Measurements from ENCODE around the gene ZNF718. TPM values are rescaled to one million over a fixed set of nuclear protein-coding genes. Genes with fewer than 3 reads are reported as not detected.
A peak's percentile ranks its signal among the peaks of the same experiment; 100 is the strongest.
"Not testable (repeated sequence)": the region's sequence is repeated elsewhere in the genome, so short reads cannot be mapped to it uniquely, and the experiment has no call there.

The ZNF718 gene
- total and polyA plus RNA-seq, 2 donors (not counting 3 experiments of a cell fraction or from before 2014, with no cell fraction given): 0.99 to 12.1 TPM

DNA sequence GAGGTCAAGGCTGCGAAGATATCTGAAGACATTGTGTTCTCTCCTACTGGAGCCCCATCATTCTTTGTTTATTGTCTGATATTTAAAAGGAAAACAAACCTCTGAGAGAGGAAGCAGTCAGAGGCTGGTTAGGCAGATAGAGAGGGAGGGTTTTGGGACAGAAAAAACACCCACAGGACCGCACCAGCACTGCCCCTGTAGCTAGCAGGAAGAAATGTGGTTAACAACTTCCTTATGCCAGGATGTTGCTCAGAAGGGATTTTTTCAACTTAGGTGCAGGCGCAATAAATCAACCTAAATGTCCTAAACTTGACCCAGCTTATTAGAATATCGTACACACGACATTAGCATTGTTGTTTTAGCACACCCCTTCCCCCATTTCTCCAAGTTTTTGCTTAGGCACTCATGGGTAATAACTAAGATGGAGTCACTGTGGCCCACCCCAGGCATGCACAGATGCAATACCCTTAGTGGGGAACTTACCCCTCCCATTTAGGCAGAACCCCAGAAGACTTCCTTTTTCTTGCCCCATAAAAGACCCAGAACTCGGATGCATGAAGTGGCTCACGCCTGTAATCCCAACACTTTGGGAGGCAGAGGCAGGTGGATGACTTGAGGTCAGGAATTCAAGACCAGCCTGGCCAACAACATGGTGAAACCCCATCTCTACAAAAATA is 2.8 kb upstream of the ZNF718 start:
- Histone ChIP-seq H3K27me3 (ENCODE audit: control insufficient read depth in 2 of 2, insufficient read depth in 2 of 2, low read length in 2 of 2) (no peaks in the 10 kb centered on the region), H3K27ac (ENCODE audit: insufficient read depth, low read depth, low read length) (no peak overlapping the region), H3K9ac (replicated peaks; ENCODE audit: extremely low read depth, insufficient read depth, low read length) (no peak overlapping the region), H3K4me3 (replicated peaks in 1 of 3; ENCODE audit: insufficient read depth in 1 of 3, low read depth in 1 of 3, low read length in 3 of 3) (no peak overlapping the region), H3K79me2 (ENCODE audit: control insufficient read depth, insufficient read depth, low read length) (peaks cover 16% of the 10 kb centered on the region), H3K9me1 (replicated peaks; ENCODE audit: control insufficient read depth, extremely low read depth, insufficient read depth, low read length) (no peaks in the 10 kb centered on the region), H3K9me3 (replicated peaks; ENCODE audit: control insufficient read depth, insufficient read depth, low read length) (no peaks in the 10 kb centered on the region), H3K36me3 (ENCODE audit: control insufficient read depth in 2 of 2, extremely low read depth in 1 of 2, insufficient read depth in 2 of 2, low read length in 2 of 2) (no peaks in the 10 kb centered on the region), H3K4me1 (ENCODE audit: control insufficient read depth, extremely low read depth, insufficient read depth, low read length) (peaks cover 7% of the 10 kb centered on the region), H2AFZ (ENCODE audit: low read depth, low read length) (no peak overlapping the region), H3K4me2 (ENCODE audit: insufficient read depth, low read length) (no peak overlapping the region), H4K20me1 (replicated peaks; ENCODE audit: control insufficient read depth, extremely low read depth, insufficient read depth, low read length) (no peaks in the 10 kb centered on the region)
- ChIA-PET CTCF (no interaction called here), POLR2A (no interaction called here)
- BruUV-seq (replicated peaks): no TSS peak
- dilution Hi-C loops (cut with MboI; ENCODE audit: extremely low pct_ligation_motif_present, low sequenced_read_pairs): no loop called here
- FAIRE-seq (no peak), DNase-seq (ENCODE audit: low read depth, low spot score) (no peak)
- TF ChIP-seq POLR2AphosphoS5 (IDR thresholded peaks at IDR 0.05; ENCODE audit: insufficient read depth, low read depth, low read length) (no peak), EZH2 (IDR thresholded peaks at IDR 0.05; ENCODE audit: borderline replicate concordance, low read depth, low read length, severe bottlenecking) (no peak), FOS (IDR thresholded peaks at IDR 0.05; ENCODE audit: borderline replicate concordance, insufficient read depth, low read length) (no peak), GATA2 (IDR thresholded peaks at IDR 0.05; ENCODE audit: insufficient read depth, insufficient read length, low read depth, low read length) (no peak), POLR2A (IDR thresholded peaks at IDR 0.05; ENCODE audit: low read depth, low read length) (no peak), MYC (IDR thresholded peaks at IDR 0.05; ENCODE audit: low read depth, low read length) (no peak), JUN (IDR thresholded peaks at IDR 0.05; ENCODE audit: borderline replicate concordance, insufficient read depth, insufficient read length, low read depth) (no peak)
- TF ChIP-seq, protein P1, sequence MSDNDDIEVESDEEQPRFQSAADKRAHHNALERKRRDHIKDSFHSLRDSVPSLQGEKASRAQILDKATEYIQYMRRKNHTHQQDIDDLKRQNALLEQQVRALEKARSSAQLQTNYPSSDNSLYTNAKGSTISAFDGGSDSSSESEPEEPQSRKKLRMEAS (IDR thresholded peaks at IDR 0.05; ENCODE audit: insufficient read depth, insufficient read length): no peak
- TF ChIP-seq, protein P2, sequence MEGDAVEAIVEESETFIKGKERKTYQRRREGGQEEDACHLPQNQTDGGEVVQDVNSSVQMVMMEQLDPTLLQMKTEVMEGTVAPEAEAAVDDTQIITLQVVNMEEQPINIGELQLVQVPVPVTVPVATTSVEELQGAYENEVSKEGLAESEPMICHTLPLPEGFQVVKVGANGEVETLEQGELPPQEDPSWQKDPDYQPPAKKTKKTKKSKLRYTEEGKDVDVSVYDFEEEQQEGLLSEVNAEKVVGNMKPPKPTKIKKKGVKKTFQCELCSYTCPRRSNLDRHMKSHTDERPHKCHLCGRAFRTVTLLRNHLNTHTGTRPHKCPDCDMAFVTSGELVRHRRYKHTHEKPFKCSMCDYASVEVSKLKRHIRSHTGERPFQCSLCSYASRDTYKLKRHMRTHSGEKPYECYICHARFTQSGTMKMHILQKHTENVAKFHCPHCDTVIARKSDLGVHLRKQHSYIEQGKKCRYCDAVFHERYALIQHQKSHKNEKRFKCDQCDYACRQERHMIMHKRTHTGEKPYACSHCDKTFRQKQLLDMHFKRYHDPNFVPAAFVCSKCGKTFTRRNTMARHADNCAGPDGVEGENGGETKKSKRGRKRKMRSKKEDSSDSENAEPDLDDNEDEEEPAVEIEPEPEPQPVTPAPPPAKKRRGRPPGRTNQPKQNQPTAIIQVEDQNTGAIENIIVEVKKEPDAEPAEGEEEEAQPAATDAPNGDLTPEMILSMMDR (IDR thresholded peaks at IDR 0.05; ENCODE audit: extremely low read depth in 1 of 2, insufficient read depth in 1 of 2, low read depth in 1 of 2, low read length in 2 of 2): no peak
- intact Hi-C loops (cut with micrococcal nuclease): loop anchor here (5.0 kb wide), 2 partner anchors 91 to 351 kb away; no protein-coding TSS in a partner anchor

DNA sequence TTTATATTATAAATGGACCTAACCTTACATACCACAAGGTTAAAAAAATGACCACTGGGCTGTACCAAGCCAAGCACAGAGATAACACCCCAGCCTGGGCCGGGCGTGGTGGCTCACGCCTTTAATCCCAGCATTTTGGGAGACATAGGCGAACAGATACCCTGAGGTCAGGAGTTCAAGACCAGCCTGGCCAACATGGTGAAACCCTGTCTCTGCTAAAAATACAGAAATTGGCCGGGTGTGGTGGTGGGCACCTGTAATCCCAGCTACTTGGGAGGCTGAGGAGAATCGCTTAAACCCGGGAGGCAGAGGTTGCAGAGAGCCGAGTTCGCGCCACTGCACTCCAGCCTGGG is 403 bp upstream of the ZNF718 start:
- H3K36me3 ChIP-seq (ENCODE audit: control insufficient read depth in 2 of 2, extremely low read depth in 1 of 2, insufficient read depth in 2 of 2, low read length in 2 of 2); H4K20me1 ChIP-seq (replicated peaks; ENCODE audit: control insufficient read depth, extremely low read depth, insufficient read depth, low read length); H3K4me1 ChIP-seq (ENCODE audit: control insufficient read depth, extremely low read depth, insufficient read depth, low read length); BruUV-seq (replicated peaks); dilution Hi-C loops (cut with MboI; ENCODE audit: extremely low pct_ligation_motif_present, low sequenced_read_pairs); H3K9me1 ChIP-seq (replicated peaks; ENCODE audit: control insufficient read depth, extremely low read depth, insufficient read depth, low read length); H3K9me3 ChIP-seq (replicated peaks; ENCODE audit: control insufficient read depth, insufficient read depth, low read length); H3K27ac ChIP-seq (ENCODE audit: insufficient read depth, low read depth, low read length); POLR2A ChIA-PET; DNase-seq (ENCODE audit: low read depth, low spot score); H3K9ac ChIP-seq (replicated peaks; ENCODE audit: extremely low read depth, insufficient read depth, low read length); H3K27me3 ChIP-seq (ENCODE audit: control insufficient read depth in 2 of 2, insufficient read depth in 2 of 2, low read length in 2 of 2); FAIRE-seq: not testable (repeated sequence)
- Histone ChIP-seq H3K4me2 (ENCODE audit: insufficient read depth, low read length) (peak overlapping the region; percentile 47), H3K4me3 (replicated peaks in 1 of 3; ENCODE audit: insufficient read depth in 1 of 3, low read depth in 1 of 3, low read length in 3 of 3) (peak overlapping the region in 1 of 3 experiments; percentile 12), H3K79me2 (ENCODE audit: control insufficient read depth, insufficient read depth, low read length) (peaks cover 19% of the 10 kb centered on the region), H2AFZ (ENCODE audit: low read depth, low read length) (peak overlapping the region; percentile 70)
- CTCF ChIA-PET: interaction anchor here (1.1 to 1.7 kb wide), 2 partner anchors 89 to 118 kb away, joined by 4 read pairs; no protein-coding TSS in a partner anchor
- intact Hi-C loops (cut with micrococcal nuclease): loop anchor here (5.0 kb wide), 2 partner anchors 88 to 348 kb away; no protein-coding TSS in a partner anchor

Measured in endothelial cell of umbilical vein (primary cell).